ENCODE measurements around the gene MRNIP.
"Not testable (repeated sequence)": the region's sequence is repeated elsewhere in the genome, so short reads cannot be mapped to it uniquely, and the experiment has no call there.

MRNIP gene

GRCh38 chr5:179854356-179854755 is 4.3 kb downstream of the MRNIP start:
- H3K27ac ChIP-seq = no peak overlapping the region
- no peak for DNase-seq (ENCODE audit: low read depth, low spot score)

GRCh38 chr5:179852993-179853547 is 5.5 kb downstream of the MRNIP start:
- no peak for DNase-seq (ENCODE audit: low read depth, low spot score)
- H3K27ac ChIP-seq = no peak overlapping the region

- DNase-seq (ENCODE audit: low read depth, low spot score) = no peak
- no peak overlapping the region for H3K27ac ChIP-seq
These were observed 17.0 kb downstream of the MRNIP start for GRCh38 chr5:179841621-179842020.

- no peak for DNase-seq (ENCODE audit: low read depth, low spot score)
These were observed 17.9 kb downstream of the MRNIP start for GRCh38 chr5:179840766-179841165.

GRCh38 chr5:179840321-179840720 is 18.3 kb downstream of the MRNIP start:
- DNase-seq (ENCODE audit: low read depth, low spot score) = no peak
- peak overlapping the region; percentile 42 for H3K27ac ChIP-seq

More at GRCh38 chr5:179840766-179841165, 17.9 kb downstream of the MRNIP start:
- H3K27ac ChIP-seq = no peak overlapping the region

- no peak for DNase-seq (ENCODE audit: low read depth, low spot score)
These were observed 19.0 kb downstream of the MRNIP start for GRCh38 chr5:179839328-179840256.

GRCh38 chr5:179837076-179838011 is 21.3 kb downstream of the MRNIP start:
- H3K27ac ChIP-seq = no peak overlapping the region
- DNase-seq (ENCODE audit: low read depth, low spot score) = no peak

More at GRCh38 chr5:179839328-179840256, 19.0 kb downstream of the MRNIP start:
- H3K27ac ChIP-seq = peak overlapping the region; percentile 42

- DNase-seq (ENCODE audit: low read depth, low spot score) = no peak
- no peak overlapping the region for H3K27ac ChIP-seq
These were observed 22.2 kb downstream of the MRNIP start for GRCh38 chr5:179836225-179837019.

- DNase-seq (ENCODE audit: low read depth, low spot score); H3K27ac ChIP-seq: not testable (repeated sequence)
These were observed 23.7 kb downstream of the MRNIP start for GRCh38 chr5:179834871-179835270.

- H3K27ac ChIP-seq = no peak overlapping the region
These were observed 24.5 kb downstream of the MRNIP start for GRCh38 chr5:179834120-179834519.

GRCh38 chr5:179833709-179834070 is 24.9 kb downstream of the MRNIP start:
- no peak overlapping the region for H3K27ac ChIP-seq
- DNase-seq (ENCODE audit: low read depth, low spot score) = no peak

More at GRCh38 chr5:179834120-179834519, 24.5 kb downstream of the MRNIP start:
- DNase-seq (ENCODE audit: low read depth, low spot score) = no peak

- H3K27ac ChIP-seq = no peak overlapping the region
- DNase-seq (ENCODE audit: low read depth, low spot score) = no peak
These were observed 25.4 kb downstream of the MRNIP start for GRCh38 chr5:179833056-179833708.

- no peak overlapping the region for H3K27ac ChIP-seq
- no peak for DNase-seq (ENCODE audit: low read depth, low spot score)
These were observed 26.4 kb downstream of the MRNIP start for GRCh38 chr5:179832039-179832745.

GRCh38 chr5:179830818-179831468 is 27.7 kb downstream of the MRNIP start:
- no peak for DNase-seq (ENCODE audit: low read depth, low spot score)
- no peak overlapping the region for H3K27ac ChIP-seq

GRCh38 chr5:179829732-179830435 is 28.7 kb downstream of the MRNIP start:
- H3K27ac ChIP-seq = no peak overlapping the region
- no peak for DNase-seq (ENCODE audit: low read depth, low spot score)

GRCh38 chr5:179828756-179829421 is 29.7 kb downstream of the MRNIP start:
- H3K27ac ChIP-seq = no peak overlapping the region
- DNase-seq (ENCODE audit: low read depth, low spot score) = no peak

- no peak for DNase-seq (ENCODE audit: low read depth, low spot score)
- H3K27ac ChIP-seq = peak overlapping the region; percentile 17
These were observed 30.9 kb downstream of the MRNIP start for GRCh38 chr5:179827680-179828079.
